ENCODE results near the gene ROCK2. TPM values are rescaled to one million over a fixed set of nuclear protein-coding genes. Genes with fewer than 3 reads are reported as not detected.

ROCK2 gene
- total and polyA plus RNA-seq, 4 donors = 19.2 to 119 (median 59.2) TPM

DNA sequence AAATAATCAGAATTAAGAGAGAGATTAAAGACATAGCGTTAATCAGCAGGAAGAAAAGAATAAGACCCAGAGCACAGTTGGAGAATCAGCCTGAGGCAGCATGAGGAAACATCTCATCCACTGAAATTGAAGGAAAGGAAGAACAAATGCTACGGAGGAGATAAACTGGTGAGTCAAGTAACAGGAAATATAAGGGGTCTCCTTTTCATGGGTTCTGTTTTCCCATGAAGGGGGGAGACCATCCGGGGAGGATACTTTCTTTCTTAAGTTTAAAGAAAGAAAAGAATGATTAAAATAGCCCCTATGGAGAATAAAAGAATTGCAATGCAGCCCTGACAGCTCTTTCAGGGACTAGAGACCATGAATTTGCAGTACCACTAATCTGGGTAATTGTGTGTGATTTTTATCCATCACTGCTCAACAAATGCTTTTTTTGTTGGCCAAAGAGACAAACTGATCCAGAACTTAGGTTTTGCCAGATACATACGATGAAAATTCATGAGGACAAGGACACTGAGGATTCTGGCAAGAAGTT is 17.7 kb downstream of the ROCK2 start:
- Histone ChIP-seq H3K9me3 (ENCODE audit: control insufficient read depth, low read length) (no peaks in the 10 kb centered on the region), H3K36me3 (ENCODE audit: control insufficient read depth in 1 of 2, insufficient read depth in 2 of 2, low read length in 1 of 2) (no peaks in the 10 kb centered on the region), H3K27ac (ENCODE audit: low read depth in 1 of 2, low read length in 2 of 2) (no peak overlapping the region), H3K4me1 (ENCODE audit: control insufficient read depth in 1 of 2, insufficient read depth in 2 of 2, low read length in 2 of 2) (peaks cover 3 to 4% of the 10 kb centered on the region in 2 donors), H3K27me3 (ENCODE audit: control insufficient read depth in 1 of 2, insufficient read depth in 2 of 2, low read length in 1 of 2) (no peaks in the 10 kb centered on the region), H3K4me3 (ENCODE audit: low read length in 2 of 2) (no peak overlapping the region)
- ATAC-seq (ENCODE audit: low FRiP score) (no peak), DNase-seq (no peak)
- intact Hi-C loops (cut with DNase I) = loop anchor here (10.0 kb wide), 2 partner anchors 62 to 72 kb away; no protein-coding TSS in a partner anchor
- WGBS, 2 donors = 56 to 64% methylated on average over 4 of the region's 4 CpGs

DNA sequence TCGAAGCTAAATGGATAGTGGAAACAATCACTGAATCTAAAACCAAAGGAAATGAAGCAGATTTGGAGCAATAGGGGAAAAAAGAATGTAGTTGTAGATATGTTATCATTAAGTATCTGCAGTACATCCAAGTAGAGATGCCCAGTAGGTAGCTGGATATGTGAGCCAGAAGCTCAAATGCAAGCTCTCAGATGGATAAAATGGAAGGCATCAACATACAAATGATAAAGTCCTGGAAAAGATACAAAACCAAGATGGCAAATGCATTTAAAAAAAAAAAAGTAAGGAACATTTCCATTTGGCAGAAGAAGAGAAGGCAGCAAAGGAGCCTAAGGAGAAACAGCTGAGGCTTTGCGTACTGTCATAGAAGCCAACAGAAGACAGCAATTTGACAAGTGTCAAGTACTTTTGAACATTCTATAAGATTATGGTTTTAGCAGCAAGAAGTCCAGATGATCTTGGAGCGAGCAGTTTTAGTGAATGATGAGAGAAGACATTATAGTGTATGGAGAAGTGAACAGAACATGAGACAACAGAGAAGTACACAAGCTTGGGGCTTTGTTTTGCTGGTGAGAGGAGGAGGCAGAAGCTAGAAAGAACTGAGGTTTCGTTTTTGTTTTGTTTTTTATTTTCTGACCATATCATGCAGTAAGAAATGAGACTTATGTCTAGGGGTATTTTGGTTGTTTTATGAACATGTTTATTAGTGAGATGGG is 18.3 kb downstream of the ROCK2 start:
- no peak for ATAC-seq (ENCODE audit: low FRiP score)
- DNase-seq = no peak
- H3K27ac ChIP-seq (ENCODE audit: low read depth in 1 of 2, low read length in 2 of 2) = no peak overlapping the region
- no peaks in the 10 kb centered on the region for H3K36me3 ChIP-seq (ENCODE audit: control insufficient read depth in 1 of 2, insufficient read depth in 2 of 2, low read length in 1 of 2)
- 63 to 64% methylated on average over 4 of the region's 4 CpGs for WGBS, 2 donors
- H3K4me3 ChIP-seq (ENCODE audit: low read length in 2 of 2) = no peak overlapping the region
- peaks cover 2 to 4% of the 10 kb centered on the region in 2 donors for H3K4me1 ChIP-seq (ENCODE audit: control insufficient read depth in 1 of 2, insufficient read depth in 2 of 2, low read length in 2 of 2)
- no peaks in the 10 kb centered on the region for H3K27me3 ChIP-seq (ENCODE audit: control insufficient read depth in 1 of 2, insufficient read depth in 2 of 2, low read length in 1 of 2)
- intact Hi-C loops (cut with DNase I) = loop anchor here (10.0 kb wide), 2 partner anchors 61 to 71 kb away; no protein-coding TSS in a partner anchor
- H3K9me3 ChIP-seq (ENCODE audit: control insufficient read depth, low read length) = no peaks in the 10 kb centered on the region

DNA sequence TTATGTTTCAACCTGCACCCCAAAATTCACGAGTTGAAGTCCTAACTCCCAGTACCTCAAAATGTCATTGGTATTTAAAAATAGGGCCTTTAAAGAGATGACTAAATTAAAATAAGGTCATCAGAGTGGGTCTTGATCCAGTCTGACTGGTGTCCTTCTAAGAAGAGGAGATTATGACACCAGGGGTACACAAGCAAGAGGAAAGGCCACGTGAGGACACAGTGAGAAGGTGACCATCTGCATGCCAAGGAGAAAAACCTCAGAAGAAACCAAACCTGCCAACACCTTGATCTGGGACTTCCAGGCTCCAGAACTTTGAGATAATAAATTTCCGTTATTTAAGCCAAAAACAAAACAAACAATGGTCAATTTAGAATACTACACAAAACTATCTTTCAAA is 22.6 kb downstream of the ROCK2 start:
- H3K4me1 ChIP-seq (ENCODE audit: control insufficient read depth in 1 of 2, insufficient read depth in 2 of 2, low read length in 2 of 2) = peaks cover under 1 to 1% of the 10 kb centered on the region in 2 donors
- ATAC-seq (ENCODE audit: low FRiP score) (no peak), DNase-seq (no peak)
- no peak overlapping the region for H3K4me3 ChIP-seq (ENCODE audit: low read length in 2 of 2)
- no peak overlapping the region for H3K27ac ChIP-seq (ENCODE audit: low read depth in 1 of 2, low read length in 2 of 2)
- no peaks in the 10 kb centered on the region for H3K9me3 ChIP-seq (ENCODE audit: control insufficient read depth, low read length)
- H3K36me3 ChIP-seq (ENCODE audit: control insufficient read depth in 1 of 2, insufficient read depth in 2 of 2, low read length in 1 of 2) = no peaks in the 10 kb centered on the region
- intact Hi-C loops (cut with DNase I) = loop anchor here (10.0 kb wide), 2 partner anchors 57 to 67 kb away; no protein-coding TSS in a partner anchor
- H3K27me3 ChIP-seq (ENCODE audit: control insufficient read depth in 1 of 2, insufficient read depth in 2 of 2, low read length in 1 of 2) = no peaks in the 10 kb centered on the region
- 64 to 65% methylated on average over 3 of the region's 3 CpGs for WGBS, 2 donors

DNA sequence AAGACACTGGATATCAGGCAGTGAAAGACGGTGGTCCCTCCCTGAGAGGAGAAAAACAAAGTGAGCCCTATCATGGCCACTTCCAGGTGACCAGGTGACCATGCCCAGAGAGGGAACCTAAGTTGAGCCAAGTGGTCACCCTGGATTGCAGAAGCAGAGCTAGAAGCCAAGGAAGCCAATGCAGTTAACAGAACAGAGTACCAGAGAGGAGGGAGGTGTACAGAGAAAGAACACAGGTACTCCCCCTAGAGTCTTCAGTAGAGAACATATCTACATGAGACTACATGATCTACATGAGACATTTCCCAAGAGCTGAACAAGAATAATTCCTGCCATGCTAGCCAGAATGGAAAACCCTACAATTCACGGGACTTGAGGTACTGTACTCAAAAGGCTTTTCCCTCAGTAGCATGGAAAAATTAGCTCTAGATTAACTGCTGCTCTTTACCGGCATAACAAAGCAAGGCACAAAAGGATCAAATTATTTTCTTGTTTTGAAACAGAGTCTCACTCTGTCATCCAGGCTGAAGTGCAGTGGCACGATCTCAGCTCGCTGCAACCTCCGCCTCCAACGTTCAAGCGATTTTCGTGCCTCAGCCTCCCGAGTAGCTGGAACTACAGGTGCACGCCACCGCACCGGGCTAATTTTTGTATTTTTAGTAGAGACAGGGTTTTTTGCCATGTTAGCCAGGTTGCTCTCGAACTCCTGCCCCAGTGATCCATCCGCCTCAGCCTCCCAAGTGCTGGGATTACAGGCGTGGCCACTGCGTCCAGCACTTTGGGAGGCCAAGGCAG is 23.5 kb downstream of the ROCK2 start:
- 95 to 96% methylated on average over 17 of the region's 17 CpGs for WGBS, 2 donors
- H3K4me3 ChIP-seq (ENCODE audit: low read length in 2 of 2) = no peak overlapping the region
- no peaks in the 10 kb centered on the region for H3K36me3 ChIP-seq (ENCODE audit: control insufficient read depth in 1 of 2, insufficient read depth in 2 of 2, low read length in 1 of 2)
- H3K27me3 ChIP-seq (ENCODE audit: control insufficient read depth in 1 of 2, insufficient read depth in 2 of 2, low read length in 1 of 2) = no peaks in the 10 kb centered on the region
- H3K4me1 ChIP-seq (ENCODE audit: control insufficient read depth in 1 of 2, insufficient read depth in 2 of 2, low read length in 2 of 2) = no peaks in the 10 kb centered on the region
- ATAC-seq (ENCODE audit: low FRiP score) (no peak), DNase-seq (no peak)
- no peak overlapping the region for H3K27ac ChIP-seq (ENCODE audit: low read depth in 1 of 2, low read length in 2 of 2)
- intact Hi-C loops (cut with DNase I) = loop anchor here (10.0 kb wide), 2 partner anchors 56 to 66 kb away; no protein-coding TSS in a partner anchor
- H3K9me3 ChIP-seq (ENCODE audit: control insufficient read depth, low read length) = no peaks in the 10 kb centered on the region

DNA sequence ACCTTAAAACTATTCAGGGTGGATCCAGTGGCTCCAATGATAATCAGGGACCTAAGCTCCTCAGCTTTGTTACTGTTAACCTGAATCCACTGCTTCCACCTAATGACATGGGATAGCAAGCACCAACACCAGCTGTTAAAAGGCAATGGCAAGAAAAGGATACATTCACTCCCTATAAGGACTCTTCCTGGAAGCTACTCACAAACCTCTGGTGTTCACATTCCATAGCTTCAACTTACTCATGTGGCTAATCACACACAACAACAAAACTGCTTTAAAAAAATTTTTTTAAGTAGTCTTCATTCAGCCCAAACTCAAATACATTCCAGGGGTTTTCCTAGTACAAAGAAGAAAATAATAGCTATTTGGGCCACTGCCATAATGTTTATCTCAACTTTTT is 24.5 kb downstream of the ROCK2 start:
- H3K4me1 ChIP-seq (ENCODE audit: control insufficient read depth in 1 of 2, insufficient read depth in 2 of 2, low read length in 2 of 2) = no peaks in the 10 kb centered on the region
- no peak for ATAC-seq (ENCODE audit: low FRiP score)

DNA sequence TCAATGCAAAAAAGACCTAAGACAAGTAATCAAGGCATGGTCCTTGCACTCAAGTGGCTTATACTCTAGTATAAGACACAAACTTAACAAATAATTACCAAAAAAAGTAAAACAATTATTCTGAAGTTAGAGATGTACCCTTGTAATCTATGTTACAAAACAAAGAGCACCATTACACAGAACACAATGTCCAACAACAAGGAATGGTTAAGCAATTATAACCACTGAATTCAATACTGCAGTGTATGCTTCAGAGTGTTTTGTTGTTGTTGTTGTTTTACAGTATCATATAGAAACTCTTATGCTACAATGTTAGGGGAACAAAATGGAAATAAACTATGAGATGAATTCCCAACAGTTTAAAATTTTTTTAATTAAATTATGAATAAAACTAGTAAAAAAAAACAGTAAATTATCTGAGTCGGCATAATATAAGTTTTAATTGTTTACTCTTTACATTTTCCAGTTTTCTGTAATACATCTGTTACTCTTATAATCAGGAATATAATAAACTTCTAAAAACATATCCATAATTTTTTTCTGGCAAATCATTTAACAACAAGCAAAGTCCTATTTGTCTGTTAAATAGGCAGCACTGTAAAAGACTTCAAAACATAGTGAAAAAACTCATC is 29.2 kb downstream of the ROCK2 start:
- Histone ChIP-seq H3K4me3 (ENCODE audit: low read length in 2 of 2) (no peak overlapping the region), H3K36me3 (ENCODE audit: control insufficient read depth in 1 of 2, insufficient read depth in 2 of 2, low read length in 1 of 2) (no peaks in the 10 kb centered on the region)
- DNase-seq = no peak

More for the DNA sequence above, 24.5 kb downstream of the ROCK2 start:
- Histone ChIP-seq H3K27ac (ENCODE audit: low read depth in 1 of 2, low read length in 2 of 2) (no peak overlapping the region), H3K4me3 (ENCODE audit: low read length in 2 of 2) (no peak overlapping the region), H3K36me3 (ENCODE audit: control insufficient read depth in 1 of 2, insufficient read depth in 2 of 2, low read length in 1 of 2) (no peaks in the 10 kb centered on the region), H3K27me3 (ENCODE audit: control insufficient read depth in 1 of 2, insufficient read depth in 2 of 2, low read length in 1 of 2) (no peaks in the 10 kb centered on the region), H3K9me3 (ENCODE audit: control insufficient read depth, low read length) (no peaks in the 10 kb centered on the region)
- intact Hi-C loops (cut with DNase I) = loop anchor here (10.0 kb wide), 2 partner anchors 55 to 65 kb away; no protein-coding TSS in a partner anchor
- DNase-seq = no peak

DNA sequence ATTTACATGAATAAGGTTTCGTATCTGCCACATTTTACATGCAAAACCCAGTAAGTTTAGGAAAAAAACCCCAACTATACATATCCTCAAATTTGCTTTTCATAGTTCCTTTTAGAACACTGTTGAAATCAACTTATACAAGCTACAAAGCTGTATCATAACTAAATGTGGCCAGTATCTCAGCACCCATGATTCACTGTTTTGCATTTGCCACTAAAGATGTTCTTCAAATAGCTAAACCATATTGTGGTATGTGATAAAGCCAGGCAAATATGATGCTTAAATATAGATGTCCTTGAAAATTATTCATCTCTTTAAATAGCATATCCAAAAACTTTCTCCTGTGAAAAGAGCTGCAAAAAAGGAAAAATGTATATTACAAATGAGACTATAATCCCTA is 29.9 kb downstream of the ROCK2 start:
- H3K36me3 ChIP-seq (ENCODE audit: control insufficient read depth in 1 of 2, insufficient read depth in 2 of 2, low read length in 1 of 2) = no peaks in the 10 kb centered on the region
- H3K27ac ChIP-seq (ENCODE audit: low read depth in 1 of 2, low read length in 2 of 2) = no peak overlapping the region
- no peaks in the 10 kb centered on the region for H3K27me3 ChIP-seq (ENCODE audit: control insufficient read depth in 1 of 2, insufficient read depth in 2 of 2, low read length in 1 of 2)
- no peak overlapping the region for H3K4me3 ChIP-seq (ENCODE audit: low read length in 2 of 2)
- peaks cover 0 to 2% of the 10 kb centered on the region in 2 donors for H3K4me1 ChIP-seq (ENCODE audit: control insufficient read depth in 1 of 2, insufficient read depth in 2 of 2, low read length in 2 of 2)
- intact Hi-C loops (cut with DNase I) = no loop called here
- WGBS, 2 donors = 94 to 97% methylated on average over 1 of the region's 1 CpG
- ATAC-seq (ENCODE audit: low FRiP score) (no peak), DNase-seq (no peak)
- H3K9me3 ChIP-seq (ENCODE audit: control insufficient read depth, low read length) = no peaks in the 10 kb centered on the region

More for the DNA sequence above, 29.2 kb downstream of the ROCK2 start:
- WGBS, 2 donors = 88 to 90% methylated on average over 1 of the region's 1 CpG
- H3K4me1 ChIP-seq (ENCODE audit: control insufficient read depth in 1 of 2, insufficient read depth in 2 of 2, low read length in 2 of 2) = peaks cover 0 to 2% of the 10 kb centered on the region in 2 donors
- no peaks in the 10 kb centered on the region for H3K9me3 ChIP-seq (ENCODE audit: control insufficient read depth, low read length)
- H3K27me3 ChIP-seq (ENCODE audit: control insufficient read depth in 1 of 2, insufficient read depth in 2 of 2, low read length in 1 of 2) = no peaks in the 10 kb centered on the region
- intact Hi-C loops (cut with DNase I) = no loop called here
- no peak overlapping the region for H3K27ac ChIP-seq (ENCODE audit: low read depth in 1 of 2, low read length in 2 of 2)
- ATAC-seq (ENCODE audit: low FRiP score) = no peak

DNA sequence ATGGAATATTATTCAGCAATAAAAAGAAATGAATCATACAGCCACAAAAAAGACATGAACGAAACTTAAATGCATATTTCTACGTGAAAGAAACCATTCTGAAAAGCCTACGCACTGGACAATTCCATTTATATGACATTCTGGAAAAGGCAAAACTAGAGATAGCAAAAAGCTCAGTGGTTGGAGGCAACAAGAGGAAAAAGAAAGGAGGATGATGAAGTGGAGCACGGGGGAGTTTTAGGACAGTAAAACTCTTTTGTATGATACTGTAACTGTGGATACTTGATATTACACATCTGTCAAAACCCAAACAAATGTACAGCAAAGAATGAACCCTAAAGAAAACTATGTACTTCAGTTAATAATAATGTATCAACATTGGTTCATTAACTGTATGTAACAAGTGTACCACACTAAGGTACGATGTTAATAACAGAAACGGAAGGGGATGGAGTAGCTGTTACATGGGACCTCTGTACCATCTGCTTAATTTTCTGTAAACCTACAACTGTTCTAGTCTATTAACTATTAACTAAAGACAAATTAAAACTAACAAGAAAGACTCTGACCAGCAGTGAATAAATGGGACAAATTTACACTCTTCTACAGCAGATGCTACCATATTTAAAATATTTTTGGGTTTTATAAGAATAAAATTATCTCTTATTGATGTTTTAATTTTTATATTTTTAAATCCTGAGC is 31.5 kb downstream of the ROCK2 start:
- intact Hi-C loops (cut with DNase I) = no loop called here

More for the DNA sequence above, 31.5 kb downstream of the ROCK2 start:
- Histone ChIP-seq H3K27ac (ENCODE audit: low read depth in 1 of 2, low read length in 2 of 2) (no peak overlapping the region), H3K27me3 (ENCODE audit: control insufficient read depth in 1 of 2, insufficient read depth in 2 of 2, low read length in 1 of 2) (no peaks in the 10 kb centered on the region), H3K4me3 (ENCODE audit: low read length in 2 of 2) (no peak overlapping the region), H3K36me3 (ENCODE audit: control insufficient read depth in 1 of 2, insufficient read depth in 2 of 2, low read length in 1 of 2) (no peaks in the 10 kb centered on the region), H3K4me1 (ENCODE audit: control insufficient read depth in 1 of 2, insufficient read depth in 2 of 2, low read length in 2 of 2) (peaks cover 0 to 2% of the 10 kb centered on the region in 2 donors), H3K9me3 (ENCODE audit: control insufficient read depth, low read length) (no peaks in the 10 kb centered on the region)
- no peak for DNase-seq
- no peak for ATAC-seq (ENCODE audit: low FRiP score)
- 95 to 96% methylated on average over 6 of the region's 6 CpGs for WGBS, 2 donors
